Loucy (cell line): Measurements from ENCODE around the gene LRRK1.

Experiments
- H2AFZ ChIP-seq: fragments of 200-600 bp; sonication (generic); 2 replicates; pipeline ENCODE4 v1.6.0; 2016; ENCODE audit warnings: antibody characterized with exemption, mild to moderate bottlenecking, low read length, moderate library complexity
- H3F3A ChIP-seq: fragments of 200-600 bp; 2 replicates; pipeline ENCODE4 v1.6.0; 2016; ENCODE audit warnings: antibody characterized with exemption, low read depth, mild to moderate bottlenecking
- H3K27me3 ChIP-seq: fragments of 200-600 bp; sonication (generic); 2 replicates; pipeline ENCODE4 v1.6.1; 2014; ENCODE audit warnings: low read length, mild to moderate bottlenecking; ENCODE audit not compliant: insufficient read depth, poor library complexity, severe bottlenecking
- H3K36me3 ChIP-seq: fragments of 200-600 bp; sonication (generic); 2 replicates; pipeline ENCODE4 v1.6.1; 2016; ENCODE audit warnings: low read length; ENCODE audit not compliant: insufficient read depth
- H3K4me1 ChIP-seq: fragments of 200-600 bp; sonication (generic); 2 replicates; pipeline ENCODE4 v1.5.1; 2014; ENCODE audit warnings: low read length, mild to moderate bottlenecking; ENCODE audit not compliant: insufficient read depth, poor library complexity, severe bottlenecking
- H3K4me2 ChIP-seq: fragments of 200-600 bp; sonication (generic); 2 replicates; pipeline ENCODE4 v1.6.0; 2014; ENCODE audit warnings: antibody characterized with exemption, low read length, low read depth, mild to moderate bottlenecking; ENCODE audit not compliant: poor library complexity, severe bottlenecking
- H3K4me3 ChIP-seq: fragments of 200-600 bp; sonication (generic); 2 replicates; pipeline ENCODE4 v1.5.1; 2014; ENCODE audit warnings: low read length, mild to moderate bottlenecking, mixed read lengths; ENCODE audit not compliant: poor library complexity, severe bottlenecking
- H3K79me2 ChIP-seq: fragments of 200-600 bp; sonication (generic); 2 replicates; pipeline ENCODE4 v1.6.1; 2014; ENCODE audit warnings: low read length; ENCODE audit not compliant: insufficient read depth
- H3K9ac ChIP-seq: fragments of 200-600 bp; sonication (generic); 2 replicates; pipeline ENCODE4 v1.6.0; 2014; ENCODE audit warnings: mild to moderate bottlenecking, low read depth, low read length, moderate library complexity; ENCODE audit not compliant: poor library complexity, severe bottlenecking
- H3K9me2 ChIP-seq: fragments of 200-600 bp; sonication (generic); replicated peaks from 2 replicates; pipeline ENCODE4 v1.6.1; 2016; ENCODE audit warnings: low read depth, low read length, mixed read lengths
- H3K9me3 ChIP-seq: fragments of 200-600 bp; sonication (generic); 2 replicates; pipeline ENCODE4 v1.6.1; 2014; ENCODE audit warnings: mild to moderate bottlenecking, antibody characterized with exemption, low read length, low read depth; ENCODE audit not compliant: insufficient read depth
- H4K20me1 ChIP-seq: fragments of 200-600 bp; sonication (generic); 2 replicates; pipeline ENCODE4 v1.6.0; 2014; ENCODE audit warnings: antibody characterized with exemption, low read length, mild to moderate bottlenecking; ENCODE audit not compliant: insufficient read depth, poor library complexity, severe bottlenecking
- CTCF ChIP-seq: fragments of 200-600 bp; sonication (generic); conservative IDR thresholded peaks from 2 replicates; pipeline ENCODE4 v1.5.1; 2014; ENCODE audit warnings: mild to moderate bottlenecking, antibody characterized with exemption, low read length
- EZH2phosphoT487 ChIP-seq: fragments of 200-600 bp; IDR thresholded peaks from 2 replicates; pipeline ENCODE4 v1.6.1; 2018; ENCODE audit warnings: antibody characterized with exemption, mild to moderate bottlenecking, moderate library complexity, borderline replicate concordance

The LRRK1 gene

DNA sequence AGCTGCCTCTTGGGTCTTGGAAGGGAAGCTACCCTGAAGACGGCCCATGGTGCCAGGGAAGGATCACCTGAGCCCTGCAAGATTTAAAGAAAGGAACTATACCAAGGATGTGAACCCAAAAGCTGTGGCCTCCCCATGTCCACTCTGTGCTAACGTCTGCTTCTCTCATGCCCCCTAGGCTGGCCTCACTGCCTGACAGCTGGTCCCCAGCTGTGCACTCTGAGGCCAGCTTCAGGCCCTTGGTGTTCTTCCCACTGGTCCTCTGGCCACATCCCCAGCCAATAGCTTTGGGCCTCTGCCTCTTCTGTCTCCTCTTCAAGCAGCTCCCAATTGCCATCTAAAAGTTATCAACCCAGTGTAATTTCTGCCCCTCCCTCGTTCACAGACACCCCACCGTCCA lies 5.2 kb upstream of the LRRK1 start:
- no peak for TF ChIP-seq EZH2phosphoT487
- TF ChIP-seq CTCF = no peak
- H3K4me2 ChIP-seq = no peak overlapping the region
- H3K9me2 ChIP-seq = no peaks in the 10 kb centered on the region
- no peaks in the 10 kb centered on the region for H3K79me2 ChIP-seq
- no peak overlapping the region for H3K4me3 ChIP-seq
- H2AFZ ChIP-seq = no peak overlapping the region
- H3K9ac ChIP-seq = no peak overlapping the region
- no peaks in the 10 kb centered on the region for H3K9me3 ChIP-seq
- no peaks in the 10 kb centered on the region for H3F3A ChIP-seq
- H4K20me1 ChIP-seq = no peaks in the 10 kb centered on the region
- no peaks in the 10 kb centered on the region for H3K4me1 ChIP-seq
- no peaks in the 10 kb centered on the region for H3K27me3 ChIP-seq
- H3K36me3 ChIP-seq = no peaks in the 10 kb centered on the region

GRCh38 chr15:100914876-100915275 lies 4.3 kb upstream of the LRRK1 start:
- H3K27me3 ChIP-seq = no peaks in the 10 kb centered on the region
- H3K9me3 ChIP-seq = no peaks in the 10 kb centered on the region
- no peaks in the 10 kb centered on the region for H3F3A ChIP-seq
- H3K36me3 ChIP-seq = no peaks in the 10 kb centered on the region
- no peaks in the 10 kb centered on the region for H3K4me1 ChIP-seq
- no peaks in the 10 kb centered on the region for H3K9me2 ChIP-seq
- H3K4me3 ChIP-seq = no peak overlapping the region
- H2AFZ ChIP-seq = no peak overlapping the region
- no peaks in the 10 kb centered on the region for H3K79me2 ChIP-seq
- TF ChIP-seq EZH2phosphoT487 (no peak), CTCF (peak; percentile 30; the same call in 1 of the 2 replicates)
- H4K20me1 ChIP-seq = no peaks in the 10 kb centered on the region
- H3K4me2 ChIP-seq = no peak overlapping the region
- H3K9ac ChIP-seq = no peak overlapping the region

DNA sequence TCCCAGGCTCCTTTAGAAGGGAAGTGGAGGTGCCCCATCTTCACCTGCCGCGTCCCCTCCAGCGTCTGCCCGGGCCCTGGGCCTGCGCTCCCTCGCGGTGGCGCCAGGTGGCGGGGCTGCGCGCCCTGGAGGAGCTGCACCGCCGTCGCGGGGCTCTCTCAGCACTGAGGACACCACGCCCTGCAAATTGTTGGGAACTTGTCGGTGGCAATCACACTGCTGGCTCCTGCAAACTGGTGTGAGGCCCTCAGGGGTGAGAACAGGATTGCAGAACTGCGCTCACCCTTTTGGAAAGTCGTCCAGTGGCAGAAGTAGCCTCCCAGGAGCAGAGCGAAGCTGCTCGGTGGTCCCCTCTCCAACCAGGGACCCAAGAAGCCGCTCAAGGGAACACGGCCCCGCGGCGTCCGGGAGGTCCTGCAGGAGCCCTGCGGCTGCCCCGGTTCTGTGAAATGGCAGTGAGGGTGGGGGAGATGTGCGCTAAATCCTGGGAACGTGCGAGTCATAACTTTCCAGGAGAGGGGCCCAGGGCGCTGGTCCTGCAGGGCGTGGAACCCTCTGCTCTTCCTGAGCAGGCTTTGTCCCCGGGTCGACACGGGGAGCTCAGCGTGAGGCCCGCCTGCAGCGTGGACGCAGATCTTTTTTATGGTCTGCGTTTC lies 995 bp upstream of the LRRK1 start:
- Histone ChIP-seq H3K4me2 (no peak overlapping the region), H3K27me3 (no peaks in the 10 kb centered on the region), H3K9me3 (no peaks in the 10 kb centered on the region), H3K79me2 (no peaks in the 10 kb centered on the region), H4K20me1 (no peaks in the 10 kb centered on the region), H3K9me2 (no peaks in the 10 kb centered on the region), H3K9ac (no peak overlapping the region), H3K4me3 (no peak overlapping the region), H3K4me1 (no peaks in the 10 kb centered on the region), H3F3A (no peaks in the 10 kb centered on the region), H2AFZ (no peak overlapping the region), H3K36me3 (no peaks in the 10 kb centered on the region)
- TF ChIP-seq EZH2phosphoT487 (no peak), CTCF (no peak)
